Stimulated activated naive CD8-positive, alpha-beta T cell treated with anti-CD3 and anti-CD28 coated beads, Interleukin-15, Interleukin-2, amounts not matched to agents 100 ng/mL and 50 ng/mL, for 24 hours (primary cell): ENCODE data around the gene C6orf47.

Source experiments
- H3K27ac Mint-ChIP-seq: one replicate; pipeline ENCODE4 v1.8.0; 2021; ENCODE audit warnings: mild to moderate bottlenecking, mixed read lengths
- H3K27me3 Mint-ChIP-seq: one replicate; pipeline ENCODE4 v1.8.0; 2021; ENCODE audit warnings: mixed read lengths
- H3K36me3 Mint-ChIP-seq: one replicate; pipeline ENCODE4 v1.8.0; 2021; ENCODE audit warnings: low read depth, mixed read lengths
- H3K4me1 Mint-ChIP-seq: one replicate; pipeline ENCODE4 v1.8.0; 2021; ENCODE audit warnings: low read depth, mixed read lengths
- H3K4me3 Mint-ChIP-seq: one replicate; pipeline ENCODE4 v1.8.0; 2021; ENCODE audit warnings: mild to moderate bottlenecking, mixed read lengths
- H3K9me3 Mint-ChIP-seq: one replicate; pipeline ENCODE4 v1.8.0; 2021; ENCODE audit warnings: mixed read lengths

The C6orf47 gene

GRCh38 chr6:31636698-31637596 is 23.6 kb downstream of the C6orf47 start:
- H3K27ac Mint-ChIP-seq = no peak overlapping the region
- no peak overlapping the region for H3K4me3 Mint-ChIP-seq
- H3K4me1 Mint-ChIP-seq = peaks cover 11% of the 10 kb centered on the region
- H3K27me3 Mint-ChIP-seq = no peaks in the 10 kb centered on the region
- no peaks in the 10 kb centered on the region for H3K9me3 Mint-ChIP-seq
- peaks cover 78% of the 10 kb centered on the region for H3K36me3 Mint-ChIP-seq

GRCh38 chr6:31634969-31635575 is 25.5 kb downstream of the C6orf47 start:
- Mint-ChIP-seq H3K36me3 (peaks cover 83% of the 10 kb centered on the region), H3K27ac (no peak overlapping the region), H3K9me3 (no peaks in the 10 kb centered on the region), H3K4me1 (peaks cover 11% of the 10 kb centered on the region), H3K4me3 (no peak overlapping the region), H3K27me3 (no peaks in the 10 kb centered on the region)

GRCh38 chr6:31634131-31634530 is 26.4 kb downstream of the C6orf47 start:
- Mint-ChIP-seq H3K9me3 (no peaks in the 10 kb centered on the region), H3K36me3 (peaks cover 86% of the 10 kb centered on the region), H3K4me3 (no peak overlapping the region), H3K4me1 (peaks cover 4% of the 10 kb centered on the region), H3K27me3 (no peaks in the 10 kb centered on the region), H3K27ac (peak overlapping the region; percentile 72)

DNA sequence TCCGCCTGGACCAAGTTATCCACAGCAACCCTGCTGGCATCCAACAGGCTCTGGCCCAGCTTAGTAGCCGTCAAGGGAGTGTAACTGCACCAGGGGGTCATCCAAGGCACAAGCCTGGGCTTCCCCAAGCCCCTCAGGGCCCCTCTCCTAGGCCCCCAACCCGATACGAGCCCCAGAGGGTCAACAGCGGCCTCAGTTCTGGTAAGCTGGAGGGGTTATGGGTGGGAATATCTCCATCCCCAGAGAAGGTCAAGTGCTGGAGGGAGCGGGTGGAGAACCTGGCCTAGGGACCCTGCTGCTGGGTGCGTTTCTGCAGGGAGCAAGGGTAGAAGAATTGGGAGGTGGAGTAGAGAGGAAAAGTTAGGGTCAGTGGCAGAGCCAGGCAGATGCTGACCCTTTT is 27.1 kb downstream of the C6orf47 start:
- Mint-ChIP-seq H3K4me1 (no peaks in the 10 kb centered on the region), H3K27ac (peak overlapping the region; percentile 26), H3K36me3 (peaks cover 87% of the 10 kb centered on the region), H3K4me3 (no peak overlapping the region), H3K27me3 (no peaks in the 10 kb centered on the region), H3K9me3 (no peaks in the 10 kb centered on the region)

DNA sequence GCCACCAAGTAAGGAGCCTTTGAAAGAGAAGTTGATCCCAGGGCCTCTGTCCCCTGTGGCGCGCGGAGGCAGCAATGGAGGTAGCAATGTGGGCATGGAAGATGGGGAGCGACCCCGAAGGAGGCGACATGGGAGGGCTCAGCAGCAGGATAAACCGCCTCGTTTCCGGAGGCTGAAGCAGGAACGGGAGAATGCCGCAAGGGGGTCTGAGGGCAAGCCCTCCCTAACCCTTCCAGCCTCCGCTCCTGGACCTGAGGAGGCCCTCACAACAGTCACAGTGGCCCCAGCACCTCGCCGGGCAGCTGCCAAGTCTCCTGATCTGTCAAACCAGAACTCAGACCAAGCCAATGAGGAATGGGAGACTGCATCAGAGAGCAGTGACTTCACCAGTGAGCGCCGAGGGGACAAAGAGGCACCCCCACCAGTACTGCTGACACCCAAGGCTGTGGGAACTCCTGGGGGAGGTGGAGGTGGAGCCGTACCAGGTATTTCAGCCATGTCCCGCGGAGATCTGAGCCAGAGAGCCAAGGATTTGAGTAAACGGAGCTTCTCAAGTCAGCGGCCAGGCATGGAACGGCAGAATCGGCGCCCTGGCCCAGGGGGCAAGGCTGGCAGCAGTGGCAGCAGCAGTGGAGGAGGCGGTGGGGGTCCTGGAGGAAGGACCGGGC is 28.2 kb downstream of the C6orf47 start:
- H3K4me3 Mint-ChIP-seq = no peak overlapping the region
- peaks cover 2% of the 10 kb centered on the region for H3K4me1 Mint-ChIP-seq
- no peaks in the 10 kb centered on the region for H3K9me3 Mint-ChIP-seq
- H3K27ac Mint-ChIP-seq = no peak overlapping the region
- H3K27me3 Mint-ChIP-seq = no peaks in the 10 kb centered on the region
- peaks cover 88% of the 10 kb centered on the region for H3K36me3 Mint-ChIP-seq

GRCh38 chr6:31631681-31632278 is 28.8 kb downstream of the C6orf47 start:
- H3K9me3 Mint-ChIP-seq = no peaks in the 10 kb centered on the region
- H3K27me3 Mint-ChIP-seq = no peaks in the 10 kb centered on the region
- no peak overlapping the region for H3K4me3 Mint-ChIP-seq
- peaks cover 2% of the 10 kb centered on the region for H3K4me1 Mint-ChIP-seq
- no peak overlapping the region for H3K27ac Mint-ChIP-seq
- H3K36me3 Mint-ChIP-seq = peaks cover 88% of the 10 kb centered on the region

GRCh38 chr6:31631209-31631608 is 29.4 kb downstream of the C6orf47 start:
- Mint-ChIP-seq H3K27me3 (no peaks in the 10 kb centered on the region), H3K36me3 (peaks cover 88% of the 10 kb centered on the region), H3K4me3 (no peak overlapping the region), H3K9me3 (no peaks in the 10 kb centered on the region), H3K27ac (no peak overlapping the region), H3K4me1 (peaks cover 2% of the 10 kb centered on the region)

DNA sequence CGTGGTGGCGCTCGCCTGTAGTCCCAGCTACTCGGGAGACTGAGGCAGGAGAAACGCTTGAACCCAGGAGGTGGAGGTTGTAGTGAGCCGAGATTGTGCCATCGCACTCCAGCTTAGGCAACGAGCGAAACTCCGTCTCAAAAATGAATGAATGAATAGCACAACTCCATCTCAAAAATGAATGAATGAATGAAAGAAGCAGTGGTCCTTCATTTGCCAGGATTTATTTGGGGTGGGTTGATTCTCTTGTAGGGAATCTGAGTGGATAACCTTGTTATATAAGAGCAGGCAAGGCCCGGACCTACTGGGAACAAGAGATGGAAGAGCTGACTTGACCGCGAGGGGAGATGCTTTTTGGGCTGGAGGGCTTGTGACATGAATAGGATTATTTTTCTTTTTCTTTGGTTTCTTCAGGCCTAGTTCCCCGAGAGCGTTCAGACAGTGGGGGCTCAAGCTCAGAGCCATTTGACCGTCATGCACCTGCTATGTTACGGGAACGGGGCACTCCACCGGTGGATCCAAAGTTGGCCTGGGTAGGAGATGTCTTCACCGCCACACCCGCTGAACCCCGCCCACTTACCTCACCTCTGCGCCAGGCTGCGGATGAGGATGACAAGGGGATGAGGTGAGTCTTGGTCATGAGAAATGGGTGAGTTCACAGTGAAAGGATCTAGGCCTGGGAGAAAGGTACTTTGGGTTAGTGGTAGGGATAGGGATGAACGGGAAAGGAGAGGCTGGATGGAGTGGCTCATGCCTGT is 30.2 kb downstream of the C6orf47 start:
- peaks cover 89% of the 10 kb centered on the region for H3K36me3 Mint-ChIP-seq
- peaks cover 2% of the 10 kb centered on the region for H3K4me1 Mint-ChIP-seq
- H3K9me3 Mint-ChIP-seq = no peaks in the 10 kb centered on the region
- H3K27me3 Mint-ChIP-seq = no peaks in the 10 kb centered on the region
- no peak overlapping the region for H3K4me3 Mint-ChIP-seq
- no peak overlapping the region for H3K27ac Mint-ChIP-seq

DNA sequence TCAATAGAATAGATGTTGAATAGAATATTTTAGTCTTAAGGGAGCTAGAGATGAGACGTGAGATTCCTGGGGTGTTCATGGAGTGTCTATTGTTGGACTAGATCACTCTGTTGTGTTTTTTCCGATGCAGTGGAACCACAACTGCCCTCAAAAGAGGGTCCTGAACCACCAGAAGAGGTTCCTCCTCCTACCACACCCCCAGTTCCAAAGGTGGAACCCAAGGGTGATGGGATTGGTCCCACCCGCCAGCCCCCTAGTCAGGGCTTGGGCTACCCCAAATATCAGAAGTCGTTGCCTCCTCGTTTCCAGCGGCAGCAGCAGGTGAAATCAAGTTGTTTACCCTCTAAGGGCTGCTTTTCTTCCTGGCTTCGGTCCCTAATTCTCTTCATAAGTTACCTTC is 31.6 kb downstream of the C6orf47 start:
- no peaks in the 10 kb centered on the region for H3K9me3 Mint-ChIP-seq
- peaks cover 94% of the 10 kb centered on the region for H3K36me3 Mint-ChIP-seq

DNA sequence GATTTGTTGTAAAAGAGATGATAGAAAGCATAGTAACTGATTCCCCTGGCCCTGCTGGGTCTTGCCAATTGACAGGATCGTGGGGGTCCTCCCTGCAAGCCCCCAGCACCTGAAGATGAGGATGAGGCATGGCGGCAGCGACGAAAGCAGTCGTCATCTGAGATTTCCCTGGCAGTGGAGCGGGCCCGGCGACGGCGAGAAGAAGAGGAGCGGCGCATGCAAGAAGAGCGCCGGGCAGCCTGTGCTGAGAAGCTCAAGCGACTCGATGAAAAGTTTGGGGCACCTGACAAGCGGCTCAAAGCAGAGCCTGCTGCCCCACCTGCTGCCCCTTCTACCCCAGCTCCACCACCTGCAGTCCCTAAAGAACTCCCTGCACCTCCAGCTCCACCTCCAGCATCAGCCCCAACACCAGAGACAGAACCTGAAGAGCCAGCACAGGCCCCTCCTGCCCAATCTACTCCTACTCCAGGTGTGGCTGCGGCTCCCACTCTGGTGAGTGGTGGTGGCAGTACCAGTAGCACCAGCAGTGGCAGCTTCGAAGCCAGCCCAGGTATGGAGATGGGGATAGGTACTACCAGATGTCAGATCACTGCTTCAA is 32.8 kb downstream of the C6orf47 start:
- Mint-ChIP-seq H3K9me3 (no peaks in the 10 kb centered on the region), H3K27me3 (no peaks in the 10 kb centered on the region), H3K27ac (no peak overlapping the region), H3K4me3 (no peak overlapping the region), H3K36me3 (peaks cover 92% of the 10 kb centered on the region), H3K4me1 (peaks cover 3% of the 10 kb centered on the region)

More for the DNA sequence above, 31.6 kb downstream of the C6orf47 start:
- H3K27ac Mint-ChIP-seq = no peak overlapping the region
- no peak overlapping the region for H3K4me3 Mint-ChIP-seq
- peaks cover 2% of the 10 kb centered on the region for H3K4me1 Mint-ChIP-seq
- no peaks in the 10 kb centered on the region for H3K27me3 Mint-ChIP-seq

- Mint-ChIP-seq H3K36me3 (peaks cover 92% of the 10 kb centered on the region), H3K27ac (peak overlapping the region; percentile 19), H3K9me3 (no peaks in the 10 kb centered on the region)
These were observed 33.6 kb downstream of the C6orf47 start for GRCh38 chr6:31626952-31627351.

DNA sequence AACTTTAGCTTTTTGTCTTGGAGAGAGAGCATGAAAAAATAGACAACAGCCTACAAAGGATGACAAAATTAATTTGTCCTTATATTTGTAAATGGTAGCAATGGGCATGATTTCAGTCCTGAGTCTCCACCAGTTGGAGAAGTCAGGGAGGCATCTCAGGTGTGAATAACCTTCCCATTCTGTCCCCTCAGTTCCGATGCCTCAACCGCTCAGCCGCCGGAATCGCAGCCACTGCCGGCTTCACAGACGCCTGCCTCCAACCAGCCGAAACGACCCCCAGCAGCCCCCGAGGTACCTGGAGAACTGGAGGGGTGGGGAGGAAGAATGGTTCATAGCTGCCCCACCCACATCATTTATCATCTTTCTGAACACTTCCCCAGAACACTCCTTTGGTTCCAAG is 36.5 kb downstream of the C6orf47 start:
- Mint-ChIP-seq H3K36me3 (peaks cover 81% of the 10 kb centered on the region), H3K4me3 (no peak overlapping the region), H3K27me3 (no peaks in the 10 kb centered on the region), H3K27ac (peak overlapping the region; percentile 52), H3K9me3 (no peaks in the 10 kb centered on the region), H3K4me1 (peaks cover 23% of the 10 kb centered on the region)

More at GRCh38 chr6:31626952-31627351, 33.6 kb downstream of the C6orf47 start:
- Mint-ChIP-seq H3K4me1 (peaks cover 12% of the 10 kb centered on the region), H3K27me3 (no peaks in the 10 kb centered on the region), H3K4me3 (no peak overlapping the region)

DNA sequence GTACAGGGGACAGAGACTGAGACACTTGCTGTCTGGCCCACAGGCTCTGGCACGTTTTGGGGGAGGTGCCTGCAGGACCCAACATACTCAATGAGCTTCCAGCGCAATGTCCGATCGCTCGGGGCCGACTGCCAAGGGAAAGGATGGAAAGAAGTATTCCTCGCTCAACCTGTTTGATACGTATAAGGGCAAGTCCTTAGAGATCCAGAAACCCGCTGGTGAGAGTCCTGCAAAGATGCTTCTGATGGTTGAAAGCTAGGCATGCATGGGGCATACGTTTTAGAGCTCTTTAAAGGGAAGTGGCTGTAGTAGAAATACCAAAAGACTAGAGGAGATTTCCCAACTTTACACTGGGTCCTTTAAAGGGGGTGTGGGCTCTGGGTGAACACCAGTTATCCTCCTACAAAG is 37.9 kb downstream of the C6orf47 start:
- Mint-ChIP-seq H3K9me3 (no peaks in the 10 kb centered on the region), H3K4me3 (peak overlapping the region; percentile 91), H3K36me3 (peaks cover 74% of the 10 kb centered on the region), H3K4me1 (peaks cover 34% of the 10 kb centered on the region), H3K27me3 (no peaks in the 10 kb centered on the region), H3K27ac (peak overlapping the region; percentile 94)

- Mint-ChIP-seq H3K27me3 (no peaks in the 10 kb centered on the region), H3K9me3 (no peaks in the 10 kb centered on the region), H3K4me3 (peak overlapping the region; percentile 91), H3K4me1 (peaks cover 38% of the 10 kb centered on the region), H3K36me3 (peaks cover 68% of the 10 kb centered on the region), H3K27ac (peak overlapping the region; percentile 94)
These were observed 38.6 kb downstream of the C6orf47 start for GRCh38 chr6:31621991-31622390.
